ENCODE data around the gene PRRC2A. TPM values are rescaled to one million over a fixed set of nuclear protein-coding genes. Genes with fewer than 3 reads are reported as not detected.
A peak's percentile ranks its signal among the peaks of the same experiment; 100 is the strongest.

The PRRC2A gene
- total RNA-seq, 1 donor from 2014 or later, result 117 TPM

- H3K27me3 ChIP-seq (ENCODE audit: control insufficient read depth, insufficient read depth, low read length), result no peaks in the 10 kb centered on the region
- no peak for DNase-seq (ENCODE audit: low read depth)
- TF ChIP-seq, protein P1, sequence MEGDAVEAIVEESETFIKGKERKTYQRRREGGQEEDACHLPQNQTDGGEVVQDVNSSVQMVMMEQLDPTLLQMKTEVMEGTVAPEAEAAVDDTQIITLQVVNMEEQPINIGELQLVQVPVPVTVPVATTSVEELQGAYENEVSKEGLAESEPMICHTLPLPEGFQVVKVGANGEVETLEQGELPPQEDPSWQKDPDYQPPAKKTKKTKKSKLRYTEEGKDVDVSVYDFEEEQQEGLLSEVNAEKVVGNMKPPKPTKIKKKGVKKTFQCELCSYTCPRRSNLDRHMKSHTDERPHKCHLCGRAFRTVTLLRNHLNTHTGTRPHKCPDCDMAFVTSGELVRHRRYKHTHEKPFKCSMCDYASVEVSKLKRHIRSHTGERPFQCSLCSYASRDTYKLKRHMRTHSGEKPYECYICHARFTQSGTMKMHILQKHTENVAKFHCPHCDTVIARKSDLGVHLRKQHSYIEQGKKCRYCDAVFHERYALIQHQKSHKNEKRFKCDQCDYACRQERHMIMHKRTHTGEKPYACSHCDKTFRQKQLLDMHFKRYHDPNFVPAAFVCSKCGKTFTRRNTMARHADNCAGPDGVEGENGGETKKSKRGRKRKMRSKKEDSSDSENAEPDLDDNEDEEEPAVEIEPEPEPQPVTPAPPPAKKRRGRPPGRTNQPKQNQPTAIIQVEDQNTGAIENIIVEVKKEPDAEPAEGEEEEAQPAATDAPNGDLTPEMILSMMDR (IDR thresholded peaks at IDR 0.05; ENCODE audit: insufficient read depth, low read length, poor library complexity, severe bottlenecking), result no peak
- peaks cover 4% of the 10 kb centered on the region for H3K36me3 ChIP-seq (ENCODE audit: control insufficient read depth, insufficient read depth, low read length)
- H3K4me3 ChIP-seq (ENCODE audit: low read depth, low read length), result peak overlapping the region; percentile 99
Measured at GRCh38 chr6:31663126-31663960, 42.8 kb downstream of the PRRC2A start.

- TF ChIP-seq, protein P1 (IDR thresholded peaks at IDR 0.05; ENCODE audit: insufficient read depth, low read length, poor library complexity, severe bottlenecking), result peak; percentile 2
- DNase-seq (ENCODE audit: low read depth), result no peak
- Histone ChIP-seq H3K36me3 (ENCODE audit: control insufficient read depth, insufficient read depth, low read length) (peaks cover 4% of the 10 kb centered on the region), H3K4me3 (ENCODE audit: low read depth, low read length) (peak overlapping the region; percentile 99), H3K27me3 (ENCODE audit: control insufficient read depth, insufficient read depth, low read length) (no peaks in the 10 kb centered on the region)
Measured at GRCh38 chr6:31663961-31664789, 43.7 kb downstream of the PRRC2A start.

DNA sequence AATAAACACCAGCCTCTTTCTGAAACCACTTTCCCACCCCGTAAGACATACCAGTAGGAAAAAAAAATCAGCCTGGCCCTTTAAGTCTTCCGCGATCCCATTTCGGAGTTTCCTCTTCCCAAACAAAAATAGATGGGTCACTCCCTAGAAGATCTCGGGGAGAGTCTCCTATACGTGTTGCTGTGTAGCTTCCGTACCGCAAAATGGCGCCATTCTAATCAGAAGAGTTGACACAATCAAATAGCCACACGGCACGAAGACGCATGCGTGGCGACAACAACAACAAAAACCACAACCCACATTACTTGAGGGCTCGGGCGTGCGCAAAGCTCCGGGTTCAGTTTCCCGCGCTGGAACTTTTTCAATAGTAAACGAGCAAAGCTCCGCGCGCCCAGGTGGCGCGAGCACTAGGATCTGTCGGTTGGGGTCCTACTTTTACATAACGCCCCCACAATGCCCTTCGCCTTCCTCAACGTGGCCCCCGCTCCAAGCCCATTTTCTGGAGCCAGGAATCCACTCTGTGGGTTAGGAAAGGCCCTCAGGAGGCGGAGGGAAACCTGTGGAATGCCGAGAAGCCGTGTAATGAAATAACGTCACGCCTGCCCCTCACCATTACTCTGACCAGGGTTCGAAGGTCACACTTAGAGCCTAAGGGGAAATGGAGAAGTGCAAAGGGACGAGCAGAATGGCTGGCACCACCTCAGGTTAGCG is 44.4 kb downstream of the PRRC2A start, which contains the start of gene GPANK1:
Gene GPANK1 (minus strand): TSS at position 208 of the 711 bp plus-strand sequence. CDS start 519 bp downstream, outside the sequence.
- DNase-seq (ENCODE audit: low read depth), result peak; percentile 80
- TF ChIP-seq, protein P1 (IDR thresholded peaks at IDR 0.05; ENCODE audit: insufficient read depth, low read length, poor library complexity, severe bottlenecking), result no peak
- Histone ChIP-seq H3K27me3 (ENCODE audit: control insufficient read depth, insufficient read depth, low read length) (no peaks in the 10 kb centered on the region), H3K36me3 (ENCODE audit: control insufficient read depth, insufficient read depth, low read length) (peaks cover 9% of the 10 kb centered on the region), H3K4me3 (ENCODE audit: low read depth, low read length) (peak within 1 kb of the TSS; percentile 99)

- no peaks in the 10 kb centered on the region for H3K27me3 ChIP-seq (ENCODE audit: control insufficient read depth, insufficient read depth, low read length)
- TF ChIP-seq, protein P1 (IDR thresholded peaks at IDR 0.05; ENCODE audit: insufficient read depth, low read length, poor library complexity, severe bottlenecking), result no peak
- peak within 1 kb of the TSS; percentile 99 for H3K4me3 ChIP-seq (ENCODE audit: low read depth, low read length)
- H3K36me3 ChIP-seq (ENCODE audit: control insufficient read depth, insufficient read depth, low read length), result peaks cover 10% of the 10 kb centered on the region
- peak; percentile 87 for DNase-seq (ENCODE audit: low read depth)
Measured at GRCh38 chr6:31665501-31666336, 45.2 kb downstream of the PRRC2A start, which contains the start of gene CSNK2B. TSS of gene CSNK2B (plus strand) at chr6:31666080. CDS start at chr6:31666832, 752 bp downstream.

Data from kidney epithelial cell (primary cell).